K562 (cell line): Measurements from ENCODE around the gene WDR55. TPM values are rescaled to one million over a fixed set of nuclear protein-coding genes. Genes with fewer than 3 reads are reported as not detected.
A peak's percentile ranks its signal among the peaks of the same experiment; 100 is the strongest.

Source experiments
- ATAC-seq: fragments of 200-7000 bp; cut with Tn5 transposase; 3 replicates; pipeline ENCODE4 v1.9.1; 2020; ENCODE audit warnings: moderate library complexity
- BruUV-seq: library from RNA; stranded (reverse); fragments of 400-500 nt; replicated peaks from 2 replicates; lab custom pipeline; 2021; lab: Mats Ljungman, UMichigan
- CTCF ChIA-PET: fragments of 300-600 bp; formaldehyde crosslinking; extraction: SDS; loops from one replicate; lab custom pipeline; 2021; ENCODE audit warnings: low intra/inter-chr PET ratio; lab: Yijun Ruan, JAX
- POLR2A ChIA-PET: fragments of 300-600, 350-650 bp; sonication (Branson Sonifier 250); formaldehyde crosslinking; extraction: SDS; loops from one replicate; lab custom pipeline; 2021; ENCODE audit warnings: antibody characterized with exemption, inconsistent platforms; lab: Yijun Ruan, JAX
- DNase-seq, 4 experiments: peaks; one replicate each; pipeline versions ENCODE4 v3.0.0 to v3.0.0-alpha.2; 2011 to 2018; ENCODE audit warnings: low spot score in 3 of 4, mixed read lengths in 3 of 4; ENCODE audit errors: extremely low read depth in 1 of 4
- FAIRE-seq: peaks from 2 replicates; lab custom pipeline; 2011; peaks lifted over from hg19 to GRCh38; lab: Jason Lieb, UNC
- H2AFZ ChIP-seq: 2 replicates; pipeline ENCODE4 v1.6.0; 2011; ENCODE audit warnings: low read depth, low read length, control low read depth, inconsistent platforms
- H3K27ac ChIP-seq: fragments of 200-600 bp; 3 replicates; pipeline ENCODE4 v1.8.0; 2011; ENCODE audit warnings: low read depth, mild to moderate bottlenecking, control low read depth, inconsistent platforms, low read length, moderate library complexity, mixed read lengths; ENCODE audit errors: extremely low read depth
- H3K27me3 ChIP-seq, 2 experiments: fragments of 300-600 bp in 1 of 2; 2 replicates in 1 of 2; 3 replicates in 1 of 2; pipeline versions ENCODE4 v1.6.0 to v1.8.0; 2011; ENCODE audit warnings: inconsistent platforms in 2 of 2, low read length in 2 of 2, mild to moderate bottlenecking in 1 of 2, mixed read lengths in 1 of 2, moderate library complexity in 1 of 2; ENCODE audit not compliant: control insufficient read depth in 2 of 2, insufficient read depth in 2 of 2
- H3K36me3 ChIP-seq: fragments of 300-600 bp; 3 replicates; pipeline ENCODE4 v1.8.0; 2011; ENCODE audit warnings: mild to moderate bottlenecking, low read length, inconsistent platforms; ENCODE audit not compliant: control insufficient read depth, insufficient read depth
- H3K4me1 ChIP-seq, 2 experiments: fragments of 200-600 bp in 1 of 2; replicated peaks in 1 of 2; 2 replicates in 1 of 2; 3 replicates in 1 of 2; pipeline versions ENCODE4 v1.5.1 to v1.8.0; 2011; ENCODE audit warnings: inconsistent platforms in 2 of 2, low read length in 2 of 2, mild to moderate bottlenecking in 1 of 2, mixed read lengths in 1 of 2, moderate library complexity in 1 of 2; ENCODE audit not compliant: control insufficient read depth in 2 of 2, insufficient read depth in 2 of 2
- H3K4me2 ChIP-seq: 2 replicates; pipeline ENCODE4 v1.6.1; 2011; ENCODE audit warnings: low read length, control low read depth, inconsistent platforms, mixed read lengths; ENCODE audit not compliant: insufficient read depth
- H3K4me3 ChIP-seq: fragments of 200-600 bp; sonication (generic), shearing (Covaris generic); 2 replicates; pipeline ENCODE4 v1.5.1; 2016; ENCODE audit warnings: control low read depth, inconsistent platforms
- H3K79me2 ChIP-seq: fragments of 200-600 bp; 3 replicates; pipeline ENCODE4 v1.8.0; 2011; ENCODE audit warnings: low read length, inconsistent platforms; ENCODE audit not compliant: control insufficient read depth, insufficient read depth
- H3K9ac ChIP-seq, 2 experiments: 2 replicates each; pipeline versions ENCODE4 v1.6.0 to v1.6.1; 2011; ENCODE audit warnings: low read depth in 2 of 2, low read length in 2 of 2, control low read depth in 1 of 2, inconsistent platforms in 1 of 2, mild to moderate bottlenecking in 1 of 2, mixed read lengths in 1 of 2; ENCODE audit not compliant: insufficient read depth in 1 of 2
- H3K9me1 ChIP-seq: one replicate; pipeline ENCODE4 v1.6.0; 2011; ENCODE audit warnings: inconsistent platforms, mild to moderate bottlenecking, low read length, moderate library complexity; ENCODE audit not compliant: control insufficient read depth, insufficient read depth
- H3K9me3 ChIP-seq: replicated peaks from 2 replicates; pipeline ENCODE4 v1.5.1; 2011; ENCODE audit warnings: low read depth, low read length, inconsistent platforms; ENCODE audit not compliant: control insufficient read depth, insufficient read depth
- H4K20me1 ChIP-seq: replicated peaks from 2 replicates; pipeline ENCODE4 v1.6.1; 2011; ENCODE audit warnings: low read length, inconsistent platforms, mixed read lengths; ENCODE audit not compliant: control insufficient read depth, insufficient read depth
- CEBPB ChIP-seq: fragments of 450-650 bp; IDR thresholded peaks from 2 replicates; pipeline ENCODE4 v1.6.1; 2016; ENCODE audit warnings: missing genetic modification characterization, missing compliant biosample characterization
- DEAF1 ChIP-seq: fragments of 450-650 bp; formaldehyde crosslinking; IDR thresholded peaks from 2 replicates; pipeline ENCODE4 v1.4.0; 2020; ENCODE audit warnings: mild to moderate bottlenecking, moderate library complexity
- HLTF ChIP-seq: fragments of 450-650 bp; IDR thresholded peaks from 2 replicates; pipeline ENCODE4 v1.6.1; 2016
- MIER1 ChIP-seq: fragments of 450-650 bp; IDR thresholded peaks from 2 replicates; pipeline ENCODE4 v1.6.1; 2016; ENCODE audit warnings: antibody characterized with exemption, mild to moderate bottlenecking, low read depth
- PCBP1 ChIP-seq: fragments of 200-400 bp; formaldehyde crosslinking; IDR thresholded peaks from 2 replicates; pipeline ENCODE4 v1.6.1; 2018; ENCODE audit warnings: mild to moderate bottlenecking, low read depth, low read length; ENCODE audit not compliant: poor library complexity, severe bottlenecking
- POLR2AphosphoS5 ChIP-seq: IDR thresholded peaks from 2 replicates; pipeline ENCODE4 v1.6.1; 2011; ENCODE audit warnings: mild to moderate bottlenecking, low read depth, low read length, moderate library complexity; ENCODE audit not compliant: control insufficient read depth, insufficient read depth
- ZFP36 ChIP-seq: fragments of 150-350 bp; IDR thresholded peaks from 2 replicates; pipeline ENCODE4 v1.6.1; 2018; ENCODE audit warnings: low read length, low read depth; ENCODE audit not compliant: partially characterized antibody
- ZNF282 ChIP-seq: sonication (generic); formaldehyde crosslinking; IDR thresholded peaks from 2 replicates; pipeline ENCODE4 v1.8.1; 2023; ENCODE audit warnings: missing genetic modification reagents
- WGBS: fragments of 100-300 bp; shearing (Covaris generic); methylation state at CpG from one replicate; pipeline ENCODE4 v1.1.6; 2016; ENCODE audit warnings: low coverage, mixed read lengths; ENCODE audit not compliant: insufficient coverage; ENCODE audit errors: missing lambda C conversion rate; 5-methylcytosine and 5-hydroxymethylcytosine counted together
- in situ Hi-C: fragments of 300-500 bp; cut with MboI; formaldehyde crosslinking; loops from 4 replicates; pipeline ENCODE4 v1.15.0; 2018; ENCODE audit warnings: inconsistent platforms, mixed read lengths
- intact Hi-C: fragments of 100-400 bp; cut with micrococcal nuclease; formaldehyde crosslinking; loops from 2 replicates; pipeline ENCODE4 v1.14.2; 2022
- polyA plus RNA-seq, 8 experiments: library from polyadenylated mRNA; depleted of rRNA in 4 of 8; stranded (reverse) in 5 of 8; unstranded in 3 of 8; fragments of >200 nt; fragmentation: Nextera tagmentation in 2 of 8; fragmentation: Illumina TruSeq in 1 of 8; extraction: Ambion mirVana in 2 of 8; extraction: Trizol in 1 of 8; gene quantifications; 2 replicates each; pipeline versions ENCODE4 v1.2.1 to v1.2.3, GENCODE V29; 2011 to 2014; ENCODE audit warnings: inconsistent platforms in 1 of 8, missing spikeins in 1 of 8
- total RNA-seq, 7 experiments: library from RNA; depleted of rRNA in 6 of 7; stranded (reverse); fragments of >200 nt in 6 of 7; fragmentation: Illumina TruSeq in 2 of 7; extraction: Trizol in 2 of 7; gene quantifications; 2 replicates each; pipeline versions ENCODE4 v1.2.1 to v1.2.3, GENCODE V29; 2011 to 2021; ENCODE audit warnings: low replicate concordance in 1 of 7

WDR55 gene
- total and polyA plus RNA-seq, 9 of the 15 experiments (the other 6 are each of a cell fraction or from before 2014, with no cell fraction given) = 5.2 to 45.0 (median 29.3) TPM

- BruUV-seq = no TSS peak
- H3K4me2 ChIP-seq = no peak overlapping the region
- ATAC-seq (no peak), DNase-seq (no peak), FAIRE-seq (no peak)
- H2AFZ ChIP-seq = no peak overlapping the region
- no peak overlapping the region for H3K9ac ChIP-seq
- no peaks in the 10 kb centered on the region for H3K9me3 ChIP-seq
- H3K36me3 ChIP-seq = no peaks in the 10 kb centered on the region
- no peaks in the 10 kb centered on the region for H3K27me3 ChIP-seq
- H3K9me1 ChIP-seq = no peaks in the 10 kb centered on the region
- WGBS = 63% methylated on average over 6 of the region's 6 CpGs
- H3K79me2 ChIP-seq = no peaks in the 10 kb centered on the region
- intact Hi-C loops = no loop called here
- no peak overlapping the region for H3K27ac ChIP-seq
- ChIA-PET POLR2A (interaction anchor here (0.6 kb wide), 1 partner anchor 10 kb away, joined by 3 read pairs; no protein-coding TSS in a partner anchor), CTCF (interaction anchor here (0.6 kb wide), 1 partner anchor 127 kb away, joined by 3 read pairs; no protein-coding TSS in a partner anchor)
- H3K4me3 ChIP-seq = no peak overlapping the region
- in situ Hi-C loops = no loop called here
- peaks cover 3 to 14% of the 10 kb centered on the region in 2 experiments; a peak in 4 of 5 replicates for H3K4me1 ChIP-seq
- TF ChIP-seq CEBPB (tag) (peak; percentile 21; the same call in 1 of the 2 replicates), ZFP36 (peak; percentile 58), ZNF282 (CRISPR knock-in tag) (no peak)
- TF ChIP-seq, all 486 proteins: peak for 2
- no peaks in the 10 kb centered on the region for H4K20me1 ChIP-seq
These were observed 36.7 kb upstream of the WDR55 start for GRCh38 chr5:140627972-140628371.

DNA sequence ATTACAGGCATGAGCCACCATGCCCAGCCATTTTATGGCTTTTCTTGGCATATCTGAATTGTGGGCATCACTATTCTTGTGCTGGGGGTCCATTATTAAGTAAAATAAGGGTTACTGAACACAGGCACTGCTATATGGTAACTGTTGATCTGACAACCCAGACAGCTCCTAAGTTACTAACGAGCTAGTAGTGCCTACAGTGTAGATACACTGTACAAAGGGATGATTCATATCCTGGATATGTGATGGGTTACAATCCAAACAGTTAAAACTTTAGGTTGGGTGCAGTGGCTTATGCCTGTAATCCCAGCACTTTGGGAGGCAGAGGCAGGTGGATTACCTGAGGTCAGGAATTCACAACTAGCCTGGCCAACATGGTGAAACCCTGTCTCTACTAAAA, 36.0 kb upstream of the WDR55 start:
- in situ Hi-C loops = no loop called here

More for the DNA sequence above, 36.0 kb upstream of the WDR55 start:
- no TSS peak for BruUV-seq
- TF ChIP-seq PCBP1 (no peak), MIER1 (no peak), POLR2AphosphoS5 (no peak), DEAF1 (CRISPR knock-in tag) (no peak), HLTF (no peak)
- H3K27ac ChIP-seq = no peak overlapping the region
- no peak overlapping the region for H3K4me3 ChIP-seq
- no peaks in the 10 kb centered on the region for H3K36me3 ChIP-seq
- H3K9ac ChIP-seq = no peak overlapping the region
- FAIRE-seq (no peak), ATAC-seq (no peak), DNase-seq (no peak)
- ChIA-PET POLR2A (no interaction called here), CTCF (interaction anchor here (0.6 kb wide), 1 partner anchor 128 kb away, joined by 3 read pairs; no protein-coding TSS in a partner anchor)
- H4K20me1 ChIP-seq = no peaks in the 10 kb centered on the region
- 5% methylated on average over 1 of the region's 1 CpG for WGBS
- H2AFZ ChIP-seq = no peak overlapping the region
- intact Hi-C loops = no loop called here
- peaks cover 0 to 14% of the 10 kb centered on the region in 2 experiments; a peak in 3 of 5 replicates for H3K4me1 ChIP-seq
- no peaks in the 10 kb centered on the region for H3K27me3 ChIP-seq
- H3K4me2 ChIP-seq = no peak overlapping the region
- no peaks in the 10 kb centered on the region for H3K79me2 ChIP-seq
- no peaks in the 10 kb centered on the region for H3K9me3 ChIP-seq
- H3K9me1 ChIP-seq = no peaks in the 10 kb centered on the region
